SU-DHL-6 (cell line): Measurements from ENCODE around the gene SERPINA12.

Experiments
- EZH2phosphoT487 ChIP-seq: fragments of 200-600 bp; sonication (generic), shearing (Covaris generic); conservative IDR thresholded peaks from 2 replicates; pipeline ENCODE4 v1.6.1; 2018; ENCODE audit warnings: mild to moderate bottlenecking, antibody characterized with exemption, low read length, moderate library complexity, mixed read lengths
- TF ChIP-seq, protein P1 (sequence below): fragments of 200-600 bp; sonication (generic); IDR thresholded peaks from one replicate; pipeline ENCODE4 v1.5.1; 2017; ENCODE audit warnings: antibody characterized with exemption, mild to moderate bottlenecking, low read length, moderate library complexity; ENCODE audit not compliant: insufficient read depth, poor library complexity, severe bottlenecking

DNA sequence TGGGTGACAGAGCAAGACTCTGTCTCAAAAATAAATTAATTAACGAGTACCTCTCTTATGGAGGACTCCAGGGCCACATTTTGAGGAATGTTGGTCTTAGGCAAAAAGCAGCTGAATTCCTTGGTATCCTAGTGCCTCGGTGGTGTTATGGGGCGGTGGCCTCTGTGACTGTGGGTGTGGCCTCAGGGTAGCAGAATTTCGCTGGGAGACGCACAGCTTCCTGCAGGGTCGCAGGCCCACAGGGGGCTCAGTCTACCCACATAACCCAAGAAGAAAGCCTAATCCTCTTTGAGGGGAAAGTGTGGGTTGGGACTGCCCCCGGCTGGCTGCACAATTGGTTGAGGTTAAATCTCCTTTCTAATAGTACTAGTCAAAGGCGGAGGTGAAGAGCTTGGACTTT, 40.8 kb upstream of the SERPINA12 start:
- TF ChIP-seq, protein P1, sequence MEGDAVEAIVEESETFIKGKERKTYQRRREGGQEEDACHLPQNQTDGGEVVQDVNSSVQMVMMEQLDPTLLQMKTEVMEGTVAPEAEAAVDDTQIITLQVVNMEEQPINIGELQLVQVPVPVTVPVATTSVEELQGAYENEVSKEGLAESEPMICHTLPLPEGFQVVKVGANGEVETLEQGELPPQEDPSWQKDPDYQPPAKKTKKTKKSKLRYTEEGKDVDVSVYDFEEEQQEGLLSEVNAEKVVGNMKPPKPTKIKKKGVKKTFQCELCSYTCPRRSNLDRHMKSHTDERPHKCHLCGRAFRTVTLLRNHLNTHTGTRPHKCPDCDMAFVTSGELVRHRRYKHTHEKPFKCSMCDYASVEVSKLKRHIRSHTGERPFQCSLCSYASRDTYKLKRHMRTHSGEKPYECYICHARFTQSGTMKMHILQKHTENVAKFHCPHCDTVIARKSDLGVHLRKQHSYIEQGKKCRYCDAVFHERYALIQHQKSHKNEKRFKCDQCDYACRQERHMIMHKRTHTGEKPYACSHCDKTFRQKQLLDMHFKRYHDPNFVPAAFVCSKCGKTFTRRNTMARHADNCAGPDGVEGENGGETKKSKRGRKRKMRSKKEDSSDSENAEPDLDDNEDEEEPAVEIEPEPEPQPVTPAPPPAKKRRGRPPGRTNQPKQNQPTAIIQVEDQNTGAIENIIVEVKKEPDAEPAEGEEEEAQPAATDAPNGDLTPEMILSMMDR = no peak
- TF ChIP-seq EZH2phosphoT487 = no peak
